Measurements from ENCODE around the gene FKBP11.
A peak's percentile ranks its signal among the peaks of the same experiment; 100 is the strongest.
"Not testable (repeated sequence)": the region's sequence is repeated elsewhere in the genome, so short reads cannot be mapped to it uniquely, and the experiment has no call there.

The FKBP11 gene

GRCh38 chr12:48903363-48903981 lies 21.8 kb downstream of the FKBP11 start:
- no peak for DNase-seq

- DNase-seq: peak; percentile 13
Observed at GRCh38 chr12:48901278-48901677, 24.0 kb downstream of the FKBP11 start.

GRCh38 chr12:48899651-48900050 lies 25.6 kb downstream of the FKBP11 start:
- DNase-seq: no peak

- DNase-seq: no peak
Observed at GRCh38 chr12:48894271-48894670, 31.0 kb downstream of the FKBP11 start.

GRCh38 chr12:48890657-48891418 lies 34.5 kb downstream of the FKBP11 start:
- peak; percentile 83 for DNase-seq

GRCh38 chr12:48889679-48890078 lies 35.6 kb downstream of the FKBP11 start:
- DNase-seq: no peak

GRCh38 chr12:48883305-48884161 lies 41.8 kb downstream of the FKBP11 start:
- no peak for DNase-seq

GRCh38 chr12:48882972-48883304 lies 42.4 kb downstream of the FKBP11 start:
- no peak for DNase-seq

GRCh38 chr12:48882315-48882687 lies 43.0 kb downstream of the FKBP11 start:
- DNase-seq: no peak

- no peak for DNase-seq
Observed at GRCh38 chr12:48881686-48882314, 43.5 kb downstream of the FKBP11 start.

GRCh38 chr12:48880647-48881046 lies 44.6 kb downstream of the FKBP11 start:
- no peak for DNase-seq

- no peak for DNase-seq
Observed at GRCh38 chr12:48878548-48878947, 46.7 kb downstream of the FKBP11 start.

GRCh38 chr12:48875944-48876515 lies 49.3 kb downstream of the FKBP11 start:
- DNase-seq: no peak

- DNase-seq: not testable (repeated sequence)
Observed at GRCh38 chr12:48873534-48873933, 51.8 kb downstream of the FKBP11 start.

- DNase-seq: no peak
Observed at GRCh38 chr12:48873096-48873495, 52.2 kb downstream of the FKBP11 start.

Data from activated CD4-positive, alpha-beta T cell treated with anti-CD3 and anti-CD28 coated beads for 48 hours (primary cell).